ENCODE data around the gene PPP1CA. TPM values are rescaled to one million over a fixed set of nuclear protein-coding genes. Genes with fewer than 3 reads are reported as not detected.

The PPP1CA gene
- total RNA-seq, 3 donors from 2014 or later: 262 to 265 (median 264) TPM

GRCh38 chr11:67356387-67356863 is 45.2 kb downstream of the PPP1CA start:
- DNase-seq (no peak), ATAC-seq (no peak)
- peaks cover 38% of the 10 kb centered on the region for H3K4me1 Mint-ChIP-seq (ENCODE audit: low read depth)
- no peaks in the 10 kb centered on the region for H3K36me3 Mint-ChIP-seq (ENCODE audit: insufficient read depth)
- no peak overlapping the region for H3K4me3 Mint-ChIP-seq
- H3K9me3 Mint-ChIP-seq: no peaks in the 10 kb centered on the region
- H3K27me3 Mint-ChIP-seq (ENCODE audit: low read depth): no peaks in the 10 kb centered on the region

GRCh38 chr11:67355794-67356386 is 45.8 kb downstream of the PPP1CA start:
- no peaks in the 10 kb centered on the region for H3K9me3 Mint-ChIP-seq

GRCh38 chr11:67355023-67355793 is 46.5 kb downstream of the PPP1CA start:
- peaks cover 45% of the 10 kb centered on the region for H3K4me1 Mint-ChIP-seq (ENCODE audit: low read depth)

More at GRCh38 chr11:67355794-67356386, 45.8 kb downstream of the PPP1CA start:
- Mint-ChIP-seq H3K27me3 (ENCODE audit: low read depth) (no peaks in the 10 kb centered on the region), H3K4me3 (no peak overlapping the region), H3K4me1 (ENCODE audit: low read depth) (peaks cover 44% of the 10 kb centered on the region), H3K36me3 (ENCODE audit: insufficient read depth) (no peaks in the 10 kb centered on the region)
- no peak for DNase-seq
- ATAC-seq: no peak

GRCh38 chr11:67354075-67355022 is 47.3 kb downstream of the PPP1CA start:
- H3K9me3 Mint-ChIP-seq: no peaks in the 10 kb centered on the region
- H3K36me3 Mint-ChIP-seq (ENCODE audit: insufficient read depth): no peaks in the 10 kb centered on the region
- no peaks in the 10 kb centered on the region for H3K27me3 Mint-ChIP-seq (ENCODE audit: low read depth)
- H3K4me3 Mint-ChIP-seq: peak overlapping the region; percentile 96
- DNase-seq: no peak
- H3K4me1 Mint-ChIP-seq (ENCODE audit: low read depth): peaks cover 54% of the 10 kb centered on the region
- no peak for ATAC-seq

More at GRCh38 chr11:67355023-67355793, 46.5 kb downstream of the PPP1CA start:
- ATAC-seq: no peak
- Mint-ChIP-seq H3K27me3 (ENCODE audit: low read depth) (no peaks in the 10 kb centered on the region), H3K9me3 (no peaks in the 10 kb centered on the region), H3K36me3 (ENCODE audit: insufficient read depth) (no peaks in the 10 kb centered on the region), H3K4me3 (no peak overlapping the region)
- no peak for DNase-seq

- no peaks in the 10 kb centered on the region for H3K36me3 Mint-ChIP-seq (ENCODE audit: insufficient read depth)
- no peaks in the 10 kb centered on the region for H3K9me3 Mint-ChIP-seq
- DNase-seq: peak; percentile 95
- H3K4me1 Mint-ChIP-seq (ENCODE audit: low read depth): peaks cover 62% of the 10 kb centered on the region
- no peaks in the 10 kb centered on the region for H3K27me3 Mint-ChIP-seq (ENCODE audit: low read depth)
- H3K4me3 Mint-ChIP-seq: peak within 1 kb of the TSS; percentile 96
- peak; percentile 93 for ATAC-seq
Observed at GRCh38 chr11:67353317-67354074, 48.2 kb downstream of the PPP1CA start, which contains the start of gene POLD4. POLD4 (minus strand) TSS chr11:67353546; CDS start chr11:67353399, 147 bp downstream.

GRCh38 chr11:67352546-67353316 is 48.9 kb downstream of the PPP1CA start:
- DNase-seq (peak; percentile 34), ATAC-seq (peak; percentile 33 to 34)
- H3K4me3 Mint-ChIP-seq: peak overlapping the region; percentile 96
- peaks cover 66% of the 10 kb centered on the region for H3K4me1 Mint-ChIP-seq (ENCODE audit: low read depth)
- no peaks in the 10 kb centered on the region for H3K9me3 Mint-ChIP-seq
- no peaks in the 10 kb centered on the region for H3K36me3 Mint-ChIP-seq (ENCODE audit: insufficient read depth)
- no peaks in the 10 kb centered on the region for H3K27me3 Mint-ChIP-seq (ENCODE audit: low read depth)

- Mint-ChIP-seq H3K4me3 (peak overlapping the region; percentile 96), H3K4me1 (ENCODE audit: low read depth) (peaks cover 59% of the 10 kb centered on the region), H3K9me3 (no peaks in the 10 kb centered on the region), H3K36me3 (ENCODE audit: insufficient read depth) (no peaks in the 10 kb centered on the region), H3K27me3 (ENCODE audit: low read depth) (no peaks in the 10 kb centered on the region)
- peak; percentile 69 for DNase-seq
- ATAC-seq: peak; percentile 13 to 29
Observed at GRCh38 chr11:67351275-67352005, 50.2 kb downstream of the PPP1CA start.

- no peaks in the 10 kb centered on the region for H3K9me3 Mint-ChIP-seq
- no peaks in the 10 kb centered on the region for H3K27me3 Mint-ChIP-seq (ENCODE audit: low read depth)
- H3K4me1 Mint-ChIP-seq (ENCODE audit: low read depth): peaks cover 71% of the 10 kb centered on the region
- H3K36me3 Mint-ChIP-seq (ENCODE audit: insufficient read depth): no peaks in the 10 kb centered on the region
- no peak for ATAC-seq
- no peak for DNase-seq
- no peak overlapping the region for H3K4me3 Mint-ChIP-seq
Observed at GRCh38 chr11:67349928-67350465, 51.7 kb downstream of the PPP1CA start.

- H3K9me3 Mint-ChIP-seq: no peaks in the 10 kb centered on the region
- no peaks in the 10 kb centered on the region for H3K27me3 Mint-ChIP-seq (ENCODE audit: low read depth)
- peaks cover 70% of the 10 kb centered on the region for H3K4me1 Mint-ChIP-seq (ENCODE audit: low read depth)
- DNase-seq (no peak), ATAC-seq (no peak)
- H3K4me3 Mint-ChIP-seq: no peak overlapping the region
- H3K36me3 Mint-ChIP-seq (ENCODE audit: insufficient read depth): no peaks in the 10 kb centered on the region
Observed at GRCh38 chr11:67349457-67349856, 52.2 kb downstream of the PPP1CA start.

- no peaks in the 10 kb centered on the region for H3K9me3 Mint-ChIP-seq
- no peaks in the 10 kb centered on the region for H3K27me3 Mint-ChIP-seq (ENCODE audit: low read depth)
- DNase-seq (no peak), ATAC-seq (no peak)
- H3K36me3 Mint-ChIP-seq (ENCODE audit: insufficient read depth): no peaks in the 10 kb centered on the region
- H3K4me3 Mint-ChIP-seq: no peak overlapping the region
- peaks cover 70% of the 10 kb centered on the region for H3K4me1 Mint-ChIP-seq (ENCODE audit: low read depth)
Observed at GRCh38 chr11:67349036-67349435, 52.6 kb downstream of the PPP1CA start.

Data from activated T-cell treated with anti-CD3 and anti-CD28 coated beads, Interleukin-2, amount 50 U/mL, for 4 hours (primary cell).